A673 (cell line): ENCODE results near the gene SNRPB2.
A peak's percentile ranks its signal among the peaks of the same experiment; 100 is the strongest.

Source experiments
- CTCF ChIP-seq: fragments of 300-800, 200-600 bp; sonication (generic); conservative IDR thresholded peaks from 2 replicates; pipeline ENCODE4 v1.5.1; 2017; ENCODE audit warnings: low read depth, mild to moderate bottlenecking, antibody characterized with exemption, low read length, moderate library complexity, mixed read lengths
- EZH2 ChIP-seq: fragments of 200-600 bp; sonication (generic); IDR thresholded peaks from 2 replicates; pipeline ENCODE4 v1.6.1; 2017; ENCODE audit warnings: borderline replicate concordance, low read depth, mild to moderate bottlenecking, mixed read lengths, antibody characterized with exemption, low read length; ENCODE audit not compliant: poor library complexity, severe bottlenecking

GRCh38 chr20:16749573-16749972 is 19.7 kb downstream of the SNRPB2 start:
- TF ChIP-seq CTCF (peak; percentile 50), EZH2 (no peak)
